ENCODE results near the gene UBQLN2.
"Not testable (repeated sequence)": the region's sequence is repeated elsewhere in the genome, so short reads cannot be mapped to it uniquely, and the experiment has no call there.

Gene UBQLN2

GRCh38 chrX:56576721-56577120 is 13.3 kb downstream of the UBQLN2 start:
- no peak overlapping the region for H2BK5ac ChIP-seq (ENCODE audit: low read depth, low read length, poor library complexity, severe bottlenecking)
- no peak overlapping the region for H4K91ac ChIP-seq (ENCODE audit: low read length)
- H3K4me3 ChIP-seq (ENCODE audit: insufficient read depth in 1 of 2, low read depth in 1 of 2, low read length in 2 of 2), result no peak overlapping the region
- 94% methylated on average over 2 of the region's 2 CpGs for WGBS
- H3K79me1 ChIP-seq (replicated peaks; ENCODE audit: low read length, poor library complexity, severe bottlenecking), result no peaks in the 10 kb centered on the region
- no peak overlapping the region for H2BK15ac ChIP-seq (ENCODE audit: low read depth, poor library complexity, severe bottlenecking)
- no peak overlapping the region for H3K9ac ChIP-seq (ENCODE audit: low read length)
- H3K23ac ChIP-seq (ENCODE audit: low read length in 2 of 2), result no peak overlapping the region
- no peaks in the 10 kb centered on the region for H3K36me3 ChIP-seq (ENCODE audit: control insufficient read depth in 1 of 2, insufficient read depth in 2 of 2, low read depth in 1 of 2, low read length in 2 of 2)
- no peak overlapping the region for H3K27ac ChIP-seq (ENCODE audit: low read length, poor library complexity, severe bottlenecking)
- H3K9me3 ChIP-seq (ENCODE audit: control insufficient read depth, low read length), result peaks cover 9% of the 10 kb centered on the region
- H3K18ac ChIP-seq (ENCODE audit: low read depth in 1 of 2, low read length in 2 of 2), result no peak overlapping the region
- H2AFZ ChIP-seq (ENCODE audit: low read depth, low read length), result no peak overlapping the region
- H2BK120ac ChIP-seq (ENCODE audit: low read depth, low read length), result no peak overlapping the region
- no peak overlapping the region for H3K14ac ChIP-seq (ENCODE audit: low read length in 2 of 2)
- no peak for DNase-seq
- no peak overlapping the region for H3K4me2 ChIP-seq (ENCODE audit: low read length, poor library complexity, severe bottlenecking)
- H3K4ac ChIP-seq (ENCODE audit: low read depth in 1 of 2, low read length in 2 of 2), result no peak overlapping the region
- peaks cover 0 to 4% of the 10 kb centered on the region in 2 experiments for H3K27me3 ChIP-seq (ENCODE audit: control insufficient read depth in 1 of 2, insufficient read depth in 1 of 2, low read length in 2 of 2)
- H3K4me1 ChIP-seq (ENCODE audit: control insufficient read depth, insufficient read depth, low read depth, low read length), result no peaks in the 10 kb centered on the region
- no peak overlapping the region for H2AK5ac ChIP-seq (ENCODE audit: low read length, severe bottlenecking)
- no peak overlapping the region for H2BK12ac ChIP-seq (ENCODE audit: low read length in 2 of 2)
- H4K8ac ChIP-seq (ENCODE audit: low read length), result no peak overlapping the region

DNA sequence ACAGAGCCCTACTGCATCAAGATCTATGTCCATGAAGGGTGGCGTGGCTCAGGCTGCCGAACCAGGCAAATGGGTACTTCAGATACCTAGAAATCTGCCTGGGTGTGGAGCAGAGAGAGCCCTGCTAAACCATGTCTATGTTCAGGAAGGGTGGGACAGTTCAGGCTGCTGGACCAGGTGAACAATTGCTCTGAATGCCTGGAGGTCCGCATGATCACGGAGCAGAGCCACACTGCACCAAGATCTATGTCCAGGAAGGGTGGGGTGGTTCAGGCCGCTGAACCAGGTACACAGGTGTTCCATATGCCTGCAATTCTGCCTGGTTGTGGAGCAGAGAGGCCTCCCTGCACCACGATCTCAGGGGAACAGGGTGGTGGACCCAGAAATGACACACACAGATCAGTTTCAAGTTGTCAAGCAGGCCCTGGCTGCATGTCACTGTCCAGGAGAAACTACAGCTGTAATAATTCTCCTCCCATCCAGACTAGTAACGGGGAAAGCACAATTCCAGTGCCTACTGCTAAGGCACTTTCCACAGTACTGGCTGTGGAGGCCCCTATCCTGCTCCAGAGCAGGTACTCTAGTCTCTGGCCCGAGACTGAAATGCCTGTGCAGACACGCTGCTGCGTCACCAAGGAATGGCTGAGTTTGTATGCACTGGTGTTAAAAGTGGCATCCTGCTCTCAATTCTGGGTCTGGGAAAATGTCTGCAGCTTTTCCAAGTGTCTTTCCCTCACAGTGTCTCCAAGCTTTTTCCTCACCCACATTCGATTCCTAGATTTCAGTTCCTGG is 25.2 kb downstream of the UBQLN2 start:
- Histone ChIP-seq H3K23ac (ENCODE audit: low read length in 2 of 2) (no peak overlapping the region), H3K18ac (ENCODE audit: low read depth in 1 of 2, low read length in 2 of 2) (no peak overlapping the region), H2BK120ac (ENCODE audit: low read depth, low read length) (no peak overlapping the region)

GRCh38 chrX:56591830-56592229 is 28.4 kb downstream of the UBQLN2 start:
- H3K36me3 ChIP-seq (ENCODE audit: control insufficient read depth in 1 of 2, insufficient read depth in 2 of 2, low read depth in 1 of 2, low read length in 2 of 2); H3K18ac ChIP-seq (ENCODE audit: low read depth in 1 of 2, low read length in 2 of 2); DNase-seq; H3K27me3 ChIP-seq (ENCODE audit: control insufficient read depth in 1 of 2, insufficient read depth in 1 of 2, low read length in 2 of 2); H3K9ac ChIP-seq (ENCODE audit: low read length); H2BK12ac ChIP-seq (ENCODE audit: low read length in 2 of 2); H3K23ac ChIP-seq (ENCODE audit: low read length in 2 of 2); H3K4ac ChIP-seq (ENCODE audit: low read depth in 1 of 2, low read length in 2 of 2); H4K8ac ChIP-seq (ENCODE audit: low read length); H2BK15ac ChIP-seq (ENCODE audit: low read depth, poor library complexity, severe bottlenecking); H3K27ac ChIP-seq (ENCODE audit: low read length, poor library complexity, severe bottlenecking); H3K14ac ChIP-seq (ENCODE audit: low read length in 2 of 2); H4K91ac ChIP-seq (ENCODE audit: low read length); H3K4me3 ChIP-seq (ENCODE audit: insufficient read depth in 1 of 2, low read depth in 1 of 2, low read length in 2 of 2); H3K4me1 ChIP-seq (ENCODE audit: control insufficient read depth, insufficient read depth, low read depth, low read length); H2BK5ac ChIP-seq (ENCODE audit: low read depth, low read length, poor library complexity, severe bottlenecking); H2AFZ ChIP-seq (ENCODE audit: low read depth, low read length); H3K79me1 ChIP-seq (replicated peaks; ENCODE audit: low read length, poor library complexity, severe bottlenecking); H2AK5ac ChIP-seq (ENCODE audit: low read length, severe bottlenecking); H2BK120ac ChIP-seq (ENCODE audit: low read depth, low read length); H3K4me2 ChIP-seq (ENCODE audit: low read length, poor library complexity, severe bottlenecking): not testable (repeated sequence)
- H3K9me3 ChIP-seq (ENCODE audit: control insufficient read depth, low read length), result peaks cover 15% of the 10 kb centered on the region
- WGBS, result no CpG with 5 or more reads among the region's 2 CpGs

More for the DNA sequence above, 25.2 kb downstream of the UBQLN2 start:
- peaks cover 1% of the 10 kb centered on the region for H3K79me1 ChIP-seq (replicated peaks; ENCODE audit: low read length, poor library complexity, severe bottlenecking)
- H4K91ac ChIP-seq (ENCODE audit: low read length), result no peak overlapping the region
- no peak overlapping the region for H2AK5ac ChIP-seq (ENCODE audit: low read length, severe bottlenecking)
- peaks cover 0 to 4% of the 10 kb centered on the region in 2 experiments for H3K27me3 ChIP-seq (ENCODE audit: control insufficient read depth in 1 of 2, insufficient read depth in 1 of 2, low read length in 2 of 2)
- H4K8ac ChIP-seq (ENCODE audit: low read length), result no peak overlapping the region
- H2BK5ac ChIP-seq (ENCODE audit: low read depth, low read length, poor library complexity, severe bottlenecking), result no peak overlapping the region
- H3K4me2 ChIP-seq (ENCODE audit: low read length, poor library complexity, severe bottlenecking), result no peak overlapping the region
- no peak overlapping the region for H2BK15ac ChIP-seq (ENCODE audit: low read depth, poor library complexity, severe bottlenecking)
- H3K14ac ChIP-seq (ENCODE audit: low read length in 2 of 2), result no peak overlapping the region
- no peaks in the 10 kb centered on the region for H3K4me1 ChIP-seq (ENCODE audit: control insufficient read depth, insufficient read depth, low read depth, low read length)
- H3K4ac ChIP-seq (ENCODE audit: low read depth in 1 of 2, low read length in 2 of 2), result no peak overlapping the region
- peaks cover 9% of the 10 kb centered on the region for H3K9me3 ChIP-seq (ENCODE audit: control insufficient read depth, low read length)
- no peaks in the 10 kb centered on the region for H3K36me3 ChIP-seq (ENCODE audit: control insufficient read depth in 1 of 2, insufficient read depth in 2 of 2, low read depth in 1 of 2, low read length in 2 of 2)
- H3K9ac ChIP-seq (ENCODE audit: low read length), result no peak overlapping the region
- WGBS, result 93% methylated on average over 8 of the region's 11 CpGs
- H3K27ac ChIP-seq (ENCODE audit: low read length, poor library complexity, severe bottlenecking), result no peak overlapping the region
- no peak for DNase-seq
- H2BK12ac ChIP-seq (ENCODE audit: low read length in 2 of 2), result no peak overlapping the region
- H2AFZ ChIP-seq (ENCODE audit: low read depth, low read length), result no peak overlapping the region
- no peak overlapping the region for H3K4me3 ChIP-seq (ENCODE audit: insufficient read depth in 1 of 2, low read depth in 1 of 2, low read length in 2 of 2)

DNA sequence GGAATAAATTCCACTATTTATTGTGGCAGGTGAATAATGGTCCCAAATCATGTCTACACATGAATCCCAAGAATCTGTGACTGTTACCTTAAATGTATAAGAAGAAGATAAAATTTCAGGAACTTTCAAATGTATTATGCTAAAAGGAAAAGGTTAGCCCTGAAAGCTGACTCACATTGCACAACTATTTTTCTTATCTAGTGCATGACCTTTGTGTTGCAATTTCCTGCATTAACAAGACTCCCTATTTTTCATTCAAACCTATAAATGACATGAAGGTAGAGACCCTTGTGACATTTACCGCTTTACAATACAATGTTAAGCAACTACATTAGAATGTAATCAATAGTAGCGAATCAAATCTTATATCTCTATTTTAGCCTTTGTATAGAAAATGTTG is 36.7 kb downstream of the UBQLN2 start:
- Histone ChIP-seq H3K14ac (ENCODE audit: low read length in 2 of 2) (no peak overlapping the region), H3K27me3 (ENCODE audit: control insufficient read depth in 1 of 2, insufficient read depth in 1 of 2, low read length in 2 of 2) (no peaks in the 10 kb centered on the region), H2AK5ac (ENCODE audit: low read length, severe bottlenecking) (no peak overlapping the region), H2BK15ac (ENCODE audit: low read depth, poor library complexity, severe bottlenecking) (no peak overlapping the region), H2AFZ (ENCODE audit: low read depth, low read length) (no peak overlapping the region), H3K23ac (ENCODE audit: low read length in 2 of 2) (no peak overlapping the region), H3K4me1 (ENCODE audit: control insufficient read depth, insufficient read depth, low read depth, low read length) (no peaks in the 10 kb centered on the region), H3K9me3 (ENCODE audit: control insufficient read depth, low read length) (peaks cover 3% of the 10 kb centered on the region), H2BK5ac (ENCODE audit: low read depth, low read length, poor library complexity, severe bottlenecking) (no peak overlapping the region), H3K4me3 (ENCODE audit: insufficient read depth in 1 of 2, low read depth in 1 of 2, low read length in 2 of 2) (no peak overlapping the region), H4K8ac (ENCODE audit: low read length) (no peak overlapping the region), H3K36me3 (ENCODE audit: control insufficient read depth in 1 of 2, insufficient read depth in 2 of 2, low read depth in 1 of 2, low read length in 2 of 2) (no peaks in the 10 kb centered on the region), H4K91ac (ENCODE audit: low read length) (no peak overlapping the region), H2BK120ac (ENCODE audit: low read depth, low read length) (no peak overlapping the region), H3K9ac (ENCODE audit: low read length) (no peak overlapping the region), H3K18ac (ENCODE audit: low read depth in 1 of 2, low read length in 2 of 2) (no peak overlapping the region), H2BK12ac (ENCODE audit: low read length in 2 of 2) (no peak overlapping the region), H3K27ac (ENCODE audit: low read length, poor library complexity, severe bottlenecking) (no peak overlapping the region), H3K4me2 (ENCODE audit: low read length, poor library complexity, severe bottlenecking) (no peak overlapping the region), H3K79me1 (replicated peaks; ENCODE audit: low read length, poor library complexity, severe bottlenecking) (no peaks in the 10 kb centered on the region), H3K4ac (ENCODE audit: low read depth in 1 of 2, low read length in 2 of 2) (no peak overlapping the region)
- DNase-seq, result no peak
- WGBS, result no CpG with 5 or more reads among the region's 2 CpGs
